GM19099 (cell line): ENCODE results near the gene MUC4.

Experiments
- POLR2A ChIP-seq: IDR thresholded peaks from 3 replicates; pipeline ENCODE4 v1.6.1; 2011; ENCODE audit warnings: low read depth; ENCODE audit not compliant: insufficient read length; ENCODE audit errors: extremely low read depth

The MUC4 gene

DNA sequence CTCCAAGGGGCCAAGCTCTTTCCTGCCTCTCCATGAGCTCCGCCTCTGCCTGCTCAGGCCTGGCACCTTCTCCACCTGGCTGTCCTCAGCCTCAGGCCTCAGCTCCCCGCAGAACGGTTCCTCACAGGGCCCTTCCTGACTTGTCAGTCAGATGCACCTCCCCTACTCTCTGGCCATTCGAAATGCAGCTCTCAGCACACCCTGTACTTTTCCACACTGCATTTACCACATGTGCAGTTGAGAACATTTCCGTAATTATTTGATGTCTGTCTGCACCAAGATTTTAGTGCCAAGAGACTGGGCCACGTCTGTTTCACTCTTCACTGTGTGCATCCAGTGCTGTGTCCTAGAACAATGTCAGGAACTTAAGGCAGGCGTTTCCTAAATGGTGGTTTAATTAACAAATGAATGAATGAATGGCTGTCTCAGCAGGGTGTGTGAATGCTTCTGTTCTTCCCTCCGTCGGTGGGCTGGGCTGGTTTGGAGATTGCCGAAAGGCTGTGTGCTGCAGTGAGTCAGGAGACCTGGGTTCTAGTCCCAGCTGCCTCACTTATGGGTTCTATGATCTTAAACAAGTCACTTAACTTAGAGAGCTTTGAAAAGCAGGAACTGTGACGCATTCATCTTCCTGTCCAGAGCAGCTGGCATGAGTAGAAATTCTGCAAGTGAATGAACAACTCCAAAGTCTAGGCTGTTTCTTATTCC lies 5.4 kb downstream of the MUC4 start:
- no peak for TF ChIP-seq POLR2A

DNA sequence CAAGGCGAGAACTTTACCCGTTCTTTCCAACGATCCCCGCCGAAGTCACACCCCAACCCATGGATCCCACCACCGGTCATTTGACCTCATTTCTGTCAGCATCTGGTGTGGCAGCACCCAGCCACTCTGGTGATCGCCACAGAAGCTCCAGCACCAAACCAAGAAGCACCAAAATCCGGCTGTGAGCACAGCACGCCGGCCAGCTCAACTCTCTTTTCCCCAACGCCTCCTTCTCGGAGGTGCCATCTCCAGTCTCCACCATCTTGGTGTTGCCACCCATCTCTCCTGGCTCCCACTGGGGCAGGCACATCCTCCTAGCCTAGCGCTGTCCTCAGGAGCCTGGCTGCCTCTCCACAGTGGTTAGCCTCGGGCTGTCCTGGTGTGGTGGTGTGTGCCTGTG lies 6.5 kb downstream of the MUC4 start:
- TF ChIP-seq POLR2A: no peak

DNA sequence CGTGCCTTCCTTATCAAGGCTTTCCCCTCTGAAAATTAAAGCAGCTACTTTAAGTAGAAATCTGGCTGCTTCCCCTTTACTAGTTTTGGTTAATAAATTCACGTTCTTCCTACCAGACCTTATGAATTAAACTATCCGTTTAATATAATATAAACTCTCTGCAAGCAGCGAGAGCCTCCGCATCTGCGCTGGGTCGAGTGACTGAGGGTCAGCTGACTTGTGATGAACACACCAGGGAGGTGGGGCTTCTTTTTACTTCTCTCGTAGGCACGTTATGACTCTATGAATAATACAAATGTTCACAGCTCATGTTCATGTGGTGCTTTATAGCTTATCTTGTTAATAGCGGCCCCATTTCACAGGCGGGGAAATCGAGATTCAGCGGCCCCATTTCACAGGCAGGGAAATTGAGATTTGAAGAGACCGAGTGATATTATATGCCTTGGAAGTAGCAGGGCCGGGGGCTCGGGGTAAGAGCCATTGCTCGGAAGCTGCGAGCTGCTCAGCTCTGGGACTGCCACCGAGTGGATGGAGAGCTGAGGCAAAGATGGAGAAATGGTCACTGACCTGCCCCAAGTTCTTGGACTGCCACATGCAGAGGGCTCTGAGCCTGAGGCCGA lies 8.3 kb downstream of the MUC4 start:
- TF ChIP-seq POLR2A: no peak

GRCh38 chr3:195802795-195803194 lies 8.9 kb downstream of the MUC4 start:
- no peak for TF ChIP-seq POLR2A

DNA sequence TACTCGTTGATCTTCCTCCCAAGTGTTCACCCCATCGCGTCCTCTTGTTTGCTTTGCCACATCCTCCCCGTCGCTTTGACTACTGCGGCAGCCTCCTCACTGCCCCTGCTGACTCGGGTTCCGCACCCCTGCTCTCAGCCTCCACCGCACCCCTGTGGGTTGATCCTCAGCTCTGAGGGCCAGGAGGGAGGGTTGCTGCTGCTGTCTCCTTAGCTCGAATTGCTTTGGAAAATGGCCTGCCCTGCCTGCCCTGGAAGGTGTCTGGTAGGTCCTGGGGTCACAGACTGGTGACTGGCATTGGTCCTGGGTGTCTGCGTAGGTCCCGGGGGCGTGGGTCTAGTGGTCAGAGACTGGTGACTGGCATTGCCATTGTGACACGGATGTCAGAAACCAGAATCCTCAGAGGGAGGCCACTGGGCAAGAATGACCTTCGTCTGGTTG lies 9.4 kb downstream of the MUC4 start:
- TF ChIP-seq POLR2A: no peak

DNA sequence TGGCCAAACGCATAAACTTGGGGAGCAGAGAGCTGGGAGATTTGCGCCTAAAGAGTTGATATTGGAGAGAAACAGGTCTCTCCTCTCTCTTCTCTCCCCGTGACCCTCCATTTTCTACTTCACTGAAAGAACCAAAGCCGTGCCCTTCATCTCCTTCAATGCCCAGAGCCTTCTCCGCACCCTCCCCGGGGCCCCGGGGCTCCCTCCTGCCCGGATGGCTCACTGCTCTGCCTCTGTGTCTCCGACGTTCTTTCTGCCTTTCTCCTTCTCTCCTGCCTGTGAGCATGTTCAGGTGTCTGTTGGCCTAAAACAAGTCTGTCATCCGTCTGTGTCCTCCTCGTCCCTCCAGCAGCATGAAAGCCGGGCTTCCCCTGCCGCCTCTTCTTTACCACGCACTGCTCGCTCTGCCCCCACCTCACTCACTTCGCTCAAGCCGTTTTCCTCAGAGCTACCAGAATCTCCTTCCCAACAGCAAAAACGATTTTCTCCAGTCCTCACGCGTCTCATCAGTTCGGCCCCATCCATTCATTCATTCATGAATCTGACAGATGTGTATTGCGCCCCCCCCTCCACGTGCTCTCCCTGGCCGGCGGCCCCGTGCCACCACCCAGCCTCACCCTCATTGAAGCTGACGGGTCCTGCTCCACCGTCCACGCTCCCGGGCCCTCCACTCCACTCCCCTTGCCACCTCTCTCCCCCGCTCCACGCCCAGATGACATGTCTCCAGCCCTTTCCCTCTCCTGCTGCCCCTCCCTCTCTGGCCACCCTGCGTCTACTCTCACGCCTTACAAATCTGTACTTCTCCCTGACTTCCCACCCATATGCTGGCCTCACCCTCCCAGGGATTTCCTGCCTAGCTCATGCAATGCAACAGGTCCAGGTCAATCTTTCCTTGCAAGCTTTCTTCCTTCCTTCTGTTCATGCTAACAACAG lies 10.2 kb downstream of the MUC4 start:
- TF ChIP-seq POLR2A: no peak

DNA sequence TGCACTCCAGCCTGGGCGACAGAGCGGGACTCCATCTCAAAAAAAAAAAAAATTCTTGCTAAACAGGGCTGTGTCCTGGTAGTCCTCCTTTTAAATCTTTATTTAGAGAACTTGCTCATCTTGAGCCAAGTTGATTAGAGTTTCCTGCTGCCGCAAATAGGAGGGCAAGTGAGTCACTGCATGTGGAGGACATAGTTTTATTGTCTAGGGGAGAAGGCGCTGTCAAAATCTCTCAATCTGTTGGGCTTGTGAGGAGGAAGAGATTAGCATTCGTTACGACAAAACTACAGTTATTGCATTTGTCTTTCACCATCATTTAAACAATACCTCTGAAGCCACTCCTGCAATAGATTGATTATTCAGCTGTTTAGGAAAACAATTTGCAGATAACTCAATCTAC lies 11.5 kb downstream of the MUC4 start:
- TF ChIP-seq POLR2A: no peak

- TF ChIP-seq POLR2A: no peak
These were observed 14.9 kb downstream of the MUC4 start for GRCh38 chr3:195796795-195797194.

DNA sequence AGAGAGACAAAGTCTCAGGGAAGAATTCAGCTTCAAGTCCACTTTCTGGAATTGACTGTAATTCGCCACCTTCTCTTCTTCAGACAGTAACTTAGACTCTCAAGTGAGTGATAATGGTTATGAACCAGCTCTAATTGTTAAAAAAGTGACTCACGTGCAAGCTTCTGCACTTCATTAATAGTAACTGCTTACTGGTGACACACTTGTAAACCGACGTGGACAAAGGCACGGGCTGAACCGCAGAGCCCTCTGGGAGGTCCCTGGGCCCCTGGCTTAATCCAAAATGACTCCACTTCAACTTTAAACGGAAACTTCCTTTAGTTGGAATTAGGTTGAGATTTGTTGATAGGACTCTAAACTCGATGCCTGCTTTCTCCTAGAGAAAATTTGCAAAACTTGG lies 17.0 kb downstream of the MUC4 start:
- no peak for TF ChIP-seq POLR2A

DNA sequence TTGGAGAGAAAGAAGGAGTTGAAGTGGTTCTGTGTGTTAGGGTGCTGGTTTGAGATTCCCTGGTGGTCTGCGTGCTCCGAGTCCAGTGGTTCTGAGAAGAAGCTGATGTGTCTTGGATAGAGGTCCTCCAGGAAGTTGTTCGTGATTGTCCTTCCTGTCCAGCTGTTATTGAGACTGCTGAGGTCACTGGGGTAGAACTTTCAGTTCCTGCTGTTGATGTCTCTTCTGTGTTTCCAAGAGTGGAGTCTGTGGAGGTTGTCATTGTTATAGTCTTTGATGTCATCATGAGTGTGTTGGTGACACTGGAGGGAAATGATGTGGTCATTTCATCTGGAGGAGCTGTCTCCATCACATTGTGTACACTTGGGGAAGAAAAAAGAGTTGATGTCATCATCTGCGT lies 20.8 kb downstream of the MUC4 start:
- no peak for TF ChIP-seq POLR2A

DNA sequence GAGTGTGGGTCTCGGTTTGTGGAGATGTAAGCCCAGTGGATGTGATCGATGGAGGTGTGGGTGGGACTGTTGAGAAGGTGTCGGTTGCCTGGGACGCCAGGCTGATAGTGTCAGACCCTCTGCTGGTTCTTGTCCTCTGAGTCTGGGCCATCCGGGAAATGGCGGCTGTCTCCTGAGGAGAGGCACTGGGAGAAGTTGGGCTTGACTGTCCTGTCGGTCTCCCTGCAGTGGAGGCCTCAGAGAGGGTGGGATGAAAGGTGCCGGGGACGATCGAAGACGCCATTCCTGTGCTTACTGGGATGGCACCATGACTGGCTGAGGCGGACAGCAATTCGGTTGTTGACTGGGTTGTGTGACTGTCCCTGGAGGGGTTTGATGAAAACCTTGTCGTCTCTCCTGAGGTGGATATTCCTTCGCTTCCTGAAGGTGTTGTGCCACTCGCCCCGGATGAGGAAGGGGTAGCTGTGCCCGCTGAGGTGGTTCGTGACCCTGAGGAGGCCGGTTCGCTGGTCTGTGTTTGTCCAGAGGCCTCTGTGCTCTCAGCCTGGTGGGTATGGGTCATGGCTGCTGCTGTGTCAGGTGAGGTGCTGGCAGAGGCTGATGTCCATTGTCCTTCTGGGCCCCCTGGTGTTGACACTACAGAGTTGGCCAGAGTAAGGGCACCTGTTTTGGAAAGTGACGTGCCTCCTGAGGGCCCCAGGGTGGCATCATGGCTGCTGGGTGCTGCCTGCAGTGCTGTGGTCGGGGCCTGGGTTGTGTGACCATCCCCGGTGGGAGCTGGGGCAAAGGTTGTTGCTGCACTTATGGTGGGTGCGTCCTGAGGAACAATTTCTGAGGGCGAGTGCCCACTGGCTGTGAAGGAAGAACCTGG lies 22.8 kb downstream of the MUC4 start:
- no peak for TF ChIP-seq POLR2A

GRCh38 chr3:195777975-195778374 lies 33.8 kb downstream of the MUC4 start:
- TF ChIP-seq POLR2A: no peak

- TF ChIP-seq POLR2A: no peak
These were observed 36.8 kb downstream of the MUC4 start for GRCh38 chr3:195774917-195775316.

DNA sequence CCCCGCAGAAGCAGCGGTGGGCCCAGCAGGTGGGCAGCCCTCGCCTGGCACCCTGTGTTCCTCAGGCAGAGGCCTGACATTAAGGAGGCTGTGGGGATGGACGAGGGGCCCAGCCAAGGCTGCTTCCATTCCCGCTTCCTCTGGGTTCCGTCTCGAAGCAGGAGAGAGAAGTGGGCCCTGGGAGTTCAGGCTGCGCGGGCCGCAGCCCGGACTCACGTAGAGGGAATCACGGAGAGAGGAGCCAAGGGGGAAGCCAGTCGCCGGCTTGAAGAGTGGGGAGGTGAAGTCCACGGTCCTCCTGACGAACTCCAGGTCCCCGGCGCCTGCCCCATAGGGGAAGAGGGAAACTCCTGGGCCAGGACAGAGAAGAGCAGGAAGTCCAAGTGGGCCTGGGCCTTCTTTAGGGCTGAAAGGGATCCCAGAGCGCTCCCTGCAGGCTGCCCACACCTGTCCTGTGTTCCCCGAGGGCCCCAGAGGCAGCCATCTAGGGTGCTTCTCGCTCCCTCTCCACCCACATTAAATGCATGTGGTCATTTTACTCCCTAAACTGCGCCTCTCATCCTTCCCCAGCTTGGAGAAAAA lies 37.7 kb downstream of the MUC4 start:
- no peak for TF ChIP-seq POLR2A
